CD8-positive, alpha-beta memory T cell (primary cell): ENCODE measurements around the gene CERS2. TPM values are rescaled to one million over a fixed set of nuclear protein-coding genes. Genes with fewer than 3 reads are reported as not detected.

Source experiments
- CTCF ChIA-PET: fragments of 350-600 bp; sonication (Branson Sonifier 250); formaldehyde crosslinking; loops from one replicate; lab custom pipeline; 2021; ENCODE audit warnings: antibody characterized with exemption; lab: Charles Lee
- POLR2A ChIA-PET: fragments of 350-600 bp; sonication (Branson Sonifier 250); formaldehyde crosslinking; loops from one replicate; lab custom pipeline; 2021; ENCODE audit warnings: antibody characterized with exemption; lab: Charles Lee
- DNase-seq, 5 donors: peaks; one replicate each; pipeline versions ENCODE4 v3.0.0 to v3.0.0-alpha.2; 2020 to 2022; ENCODE audit warnings: mixed read lengths in 1 of 5
- H3K27ac ChIP-seq: one replicate; pipeline ENCODE4 v1.7.0; 2013; ENCODE audit warnings: low read depth, mild to moderate bottlenecking, low read length, moderate library complexity
- H3K27me3 ChIP-seq: 2 replicates; pipeline ENCODE4 v1.7.0; 2013; ENCODE audit warnings: low read length, mild to moderate bottlenecking; ENCODE audit not compliant: insufficient read depth, poor library complexity, severe bottlenecking
- H3K36me3 ChIP-seq: 2 replicates; pipeline ENCODE4 v1.7.0; 2013; ENCODE audit warnings: mild to moderate bottlenecking, low read length, moderate library complexity; ENCODE audit not compliant: insufficient read depth
- H3K4me1 ChIP-seq: 2 replicates; pipeline ENCODE4 v1.7.0; 2013; ENCODE audit warnings: mild to moderate bottlenecking, low read length, moderate library complexity; ENCODE audit not compliant: insufficient read depth
- H3K4me3 ChIP-seq: 2 replicates; pipeline ENCODE4 v1.7.0; 2013; ENCODE audit warnings: mild to moderate bottlenecking, low read length
- H3K9me3 ChIP-seq: 2 replicates; pipeline ENCODE4 v1.7.0; 2013; ENCODE audit warnings: mild to moderate bottlenecking, low read length
- H3K27ac Mint-ChIP-seq, 8 donors: one replicate each; pipeline ENCODE4 v1.8.0; 2020 to 2021; ENCODE audit warnings: mixed read lengths in 8 of 8, mild to moderate bottlenecking in 6 of 8, inconsistent platforms in 3 of 8, moderate library complexity in 3 of 8
- H3K27me3 Mint-ChIP-seq, 2 donors: one replicate each; pipeline ENCODE4 v1.8.0; 2020 to 2021; ENCODE audit warnings: mixed read lengths in 2 of 2, mild to moderate bottlenecking in 1 of 2, moderate library complexity in 1 of 2
- H3K36me3 Mint-ChIP-seq, 3 donors: one replicate each; pipeline ENCODE4 v1.8.0; 2020 to 2021; ENCODE audit warnings: mixed read lengths in 3 of 3, inconsistent platforms in 1 of 3, mild to moderate bottlenecking in 1 of 3
- H3K4me1 Mint-ChIP-seq, 3 donors: one replicate each; pipeline ENCODE4 v1.8.0; 2020 to 2021; ENCODE audit warnings: mixed read lengths in 3 of 3, inconsistent platforms in 1 of 3, mild to moderate bottlenecking in 1 of 3
- H3K4me3 Mint-ChIP-seq, 7 donors: one replicate each; pipeline ENCODE4 v1.8.0; 2020 to 2021; ENCODE audit warnings: mixed read lengths in 7 of 7, mild to moderate bottlenecking in 6 of 7, moderate library complexity in 4 of 7, inconsistent platforms in 2 of 7
- H3K9me3 Mint-ChIP-seq, 5 donors: one replicate each; pipeline ENCODE4 v1.8.0; 2020 to 2022; ENCODE audit warnings: mixed read lengths in 5 of 5, mild to moderate bottlenecking in 3 of 5, moderate library complexity in 2 of 5, inconsistent platforms in 1 of 5
- polyA plus RNA-seq: library from polyadenylated mRNA; unstranded; fragments of 300-500 nt; fragmentation: Illumina TruSeq; gene quantifications from one replicate; pipeline ENCODE4 v1.2.3, GENCODE V29; 2021
- total RNA-seq, 2 experiments: library from RNA; stranded (reverse); gene quantifications; one replicate each; pipeline ENCODE4 v1.2.3, GENCODE V29; 2021

The CERS2 gene
- total and polyA plus RNA-seq, 3 experiments from 2014 or later = 167 to 232 (median 224) TPM

DNA sequence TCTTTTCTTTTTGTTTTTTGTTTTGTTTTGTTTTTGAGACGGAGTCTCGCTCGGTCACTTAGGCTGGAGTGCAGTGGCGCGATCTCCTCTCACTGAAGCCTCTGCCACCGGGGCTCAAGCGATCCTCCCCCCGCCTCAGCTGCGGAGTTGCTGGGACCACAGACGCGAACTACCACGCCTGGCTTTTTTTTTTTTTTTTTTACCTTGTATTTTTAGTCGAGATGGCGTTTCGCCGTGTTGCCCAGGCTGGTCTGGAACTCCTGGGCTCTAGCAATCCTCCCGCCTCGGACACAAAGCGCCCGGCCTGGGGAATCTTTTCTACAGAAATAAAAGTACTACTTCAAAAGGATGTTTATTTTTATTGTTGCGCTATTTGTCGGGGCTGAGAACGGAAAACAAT is 49.6 kb downstream of the CERS2 start:
- DNase-seq = peak in 2 of 5 donors; percentile 26 to 49
- Histone ChIP-seq H3K27ac (no peak overlapping the region), H3K9me3 (no peaks in the 10 kb centered on the region), H3K4me3 (no peak overlapping the region), H3K27me3 (no peaks in the 10 kb centered on the region), H3K4me1 (peaks cover 13% of the 10 kb centered on the region), H3K36me3 (peaks cover 14% of the 10 kb centered on the region)
- Mint-ChIP-seq H3K27me3 (no peaks in the 10 kb centered on the region), H3K36me3 (peaks cover 6 to 37% (median 8%) of the 10 kb centered on the region in 3 donors), H3K27ac (peak overlapping the region in 4 of 8 donors; percentile 48 to 99 (median 96)), H3K4me3 (peak overlapping the region; percentile 15 to 99 (median 96)), H3K9me3 (peaks cover 0 to 2% (median 0%) of the 10 kb centered on the region in 5 donors), H3K4me1 (peaks cover 28 to 44% (median 42%) of the 10 kb centered on the region in 3 donors)
- POLR2A ChIA-PET = interaction anchor here (0.6 to 0.7 kb wide), 3 partner anchors 11 to 44 kb away, joined by 3 to 9 read pairs (median 6); no protein-coding TSS in a partner anchor
- CTCF ChIA-PET = interaction anchor here (0.7 kb wide), 1 partner anchor 11 kb away, joined by 4 read pairs; no protein-coding TSS in a partner anchor

DNA sequence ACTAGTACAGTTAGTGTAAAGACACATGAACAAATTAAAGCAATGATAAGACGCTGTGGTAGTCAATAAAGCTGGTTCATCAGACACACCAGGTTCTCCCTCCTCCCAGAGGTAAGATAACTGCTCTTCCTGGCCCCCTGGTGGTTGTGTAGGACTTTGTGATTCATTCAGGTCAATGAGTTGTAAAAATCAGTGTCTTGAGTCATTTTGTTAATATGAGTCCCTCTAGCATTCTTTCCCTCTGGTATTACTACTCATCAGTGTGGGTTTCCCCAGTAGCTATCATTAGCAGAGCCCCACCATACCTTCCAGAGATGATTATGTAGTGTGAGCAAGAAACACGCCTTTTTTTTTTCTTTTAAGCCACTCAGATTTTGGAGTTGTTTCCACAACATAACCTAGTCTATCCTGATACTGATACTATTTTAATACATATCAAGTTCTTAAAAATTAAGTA is 52.1 kb downstream of the CERS2 start:
- peaks cover 0 to 14% (median 0%) of the 10 kb centered on the region in 3 donors for H3K36me3 Mint-ChIP-seq
- DNase-seq = peak; percentile 50 to 81 (median 53)
- peaks cover 20 to 32% (median 26%) of the 10 kb centered on the region in 3 donors for H3K4me1 Mint-ChIP-seq
- CTCF ChIA-PET = interaction anchor here (0.7 to 2.7 kb wide), 19 partner anchors 9 to 459 kb away, joined by 3 to 8 read pairs (median 3); partner anchors contain the start of genes CTXND2 and ENSA
- no peak overlapping the region for H3K4me3 ChIP-seq
- no peaks in the 10 kb centered on the region for H3K9me3 Mint-ChIP-seq
- H3K9me3 ChIP-seq = no peaks in the 10 kb centered on the region
- peak overlapping the region in 2 of 7 donors; percentile 11 to 38 for H3K4me3 Mint-ChIP-seq
- H3K27ac Mint-ChIP-seq = peak overlapping the region in 5 of 8 donors; percentile 3 to 57 (median 11)
- H3K4me1 ChIP-seq = peaks cover 6% of the 10 kb centered on the region
- H3K27ac ChIP-seq = no peak overlapping the region
- H3K27me3 Mint-ChIP-seq = no peaks in the 10 kb centered on the region
- H3K36me3 ChIP-seq = peaks cover 1% of the 10 kb centered on the region
- POLR2A ChIA-PET = interaction anchor here (0.6 to 1.0 kb wide), 2 partner anchors 31 to 343 kb away, joined by 3 read pairs; no protein-coding TSS in a partner anchor
- no peaks in the 10 kb centered on the region for H3K27me3 ChIP-seq

DNA sequence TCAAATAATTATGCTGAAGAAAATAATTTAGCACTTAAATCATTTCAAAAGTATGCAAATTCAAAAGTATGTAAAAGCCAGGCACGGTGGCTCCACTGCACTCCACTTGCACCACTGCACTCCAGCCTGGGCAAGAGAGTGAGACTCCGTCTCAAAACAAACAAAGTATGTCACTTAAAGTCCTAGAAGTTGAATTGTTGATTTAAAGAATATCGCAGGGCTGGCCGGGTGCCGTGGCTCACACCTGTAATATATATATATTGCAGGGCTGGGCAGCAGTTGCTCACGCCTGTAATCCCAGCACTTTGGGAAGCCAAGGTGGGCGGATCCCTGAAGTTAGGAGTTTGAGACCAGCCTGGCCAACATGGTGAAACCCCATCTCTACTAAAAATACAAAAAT is 57.2 kb downstream of the CERS2 start:
- Histone ChIP-seq H3K36me3 (no peaks in the 10 kb centered on the region), H3K27me3 (no peaks in the 10 kb centered on the region), H3K27ac (no peak overlapping the region), H3K4me3 (no peak overlapping the region), H3K4me1 (no peaks in the 10 kb centered on the region), H3K9me3 (no peaks in the 10 kb centered on the region)
- CTCF ChIA-PET = no interaction called here
- Mint-ChIP-seq H3K27me3 (no peaks in the 10 kb centered on the region), H3K27ac (no peak overlapping the region), H3K36me3 (no peaks in the 10 kb centered on the region), H3K4me1 (peaks cover 3 to 4% (median 4%) of the 10 kb centered on the region in 3 donors), H3K4me3 (no peak overlapping the region), H3K9me3 (no peaks in the 10 kb centered on the region)
- POLR2A ChIA-PET = no interaction called here
- DNase-seq = no peak

Other genes starting within 250 kb of the CERS2 start
- 10 to 100 TPM; 30.9 to 31.2 TPM for gene CTSS, start 209.1 kb downstream of the CERS2 start, total RNA-seq
- 151 TPM for gene CTSS, start 209.1 kb downstream of the CERS2 start, polyA plus RNA-seq
- gene CTSK, start 166.6 kb downstream of the CERS2 start, total RNA-seq = 1 to 10 TPM; 2.1 to 2.7 TPM
- 0.54 TPM for gene CTSK, start 166.6 kb downstream of the CERS2 start, polyA plus RNA-seq
- 10 to 100 TPM; 35.7 to 40.3 TPM for gene ARNT, start 98.2 kb downstream of the CERS2 start, total RNA-seq
- 20.3 TPM for gene ARNT, start 98.2 kb downstream of the CERS2 start, polyA plus RNA-seq
- gene CTXND2, start 87.7 kb downstream of the CERS2 start, total RNA-seq = not detected
- gene CTXND2, start 87.7 kb downstream of the CERS2 start, polyA plus RNA-seq = not detected
- 10 to 100 TPM; 45.4 to 47.5 TPM for gene SETDB1, start 48.5 kb downstream of the CERS2 start, total RNA-seq
- 15.5 TPM for gene SETDB1, start 48.5 kb downstream of the CERS2 start, polyA plus RNA-seq
- gene ANXA9, start 7.5 kb upstream of the CERS2 start, total RNA-seq = not detected
- not detected for gene ANXA9, start 7.5 kb upstream of the CERS2 start, polyA plus RNA-seq
- gene MINDY1, start 32.1 kb upstream of the CERS2 start, total RNA-seq = 1 to 10 TPM; 5.7 to 6.3 TPM
- gene MINDY1, start 32.1 kb upstream of the CERS2 start, polyA plus RNA-seq = 1.8 TPM
- gene PRUNE1, start 33.6 kb upstream of the CERS2 start, total RNA-seq = 10 to 100 TPM; 14.6 to 16.8 TPM
- 49.4 TPM for gene PRUNE1, start 33.6 kb upstream of the CERS2 start, polyA plus RNA-seq
- gene BNIPL, start 61.8 kb upstream of the CERS2 start, total RNA-seq = 1 to 10 TPM in 1 of 2 experiments, under 1 TPM in 1; 0.75 to 1.3 TPM
- 0.08 TPM for gene BNIPL, start 61.8 kb upstream of the CERS2 start, polyA plus RNA-seq
- 1 to 10 TPM; 1.6 to 2.3 TPM for gene C1orf56, start 72.9 kb upstream of the CERS2 start, total RNA-seq
- 2.7 TPM for gene C1orf56, start 72.9 kb upstream of the CERS2 start, polyA plus RNA-seq
- gene CDC42SE1, start 84.8 kb upstream of the CERS2 start, total RNA-seq = 100 to 1,000 TPM; 201 to 213 TPM
- gene CDC42SE1, start 84.8 kb upstream of the CERS2 start, polyA plus RNA-seq = 104 TPM
- 1 to 10 TPM; 3.3 to 3.9 TPM for gene MLLT11, start 85.6 kb upstream of the CERS2 start, total RNA-seq
- gene MLLT11, start 85.6 kb upstream of the CERS2 start, polyA plus RNA-seq = 4.7 TPM
- 10 to 100 TPM; 19.2 to 19.4 TPM for gene GABPB2, start 95.9 kb upstream of the CERS2 start, total RNA-seq
- 16.0 TPM for gene GABPB2, start 95.9 kb upstream of the CERS2 start, polyA plus RNA-seq
- 1 to 10 TPM; 2.9 to 3.1 TPM for gene SEMA6C, start 171.8 kb upstream of the CERS2 start, total RNA-seq
- gene SEMA6C, start 171.8 kb upstream of the CERS2 start, polyA plus RNA-seq = 1.5 TPM
- 10 to 100 TPM; 24.6 to 25.5 TPM for gene TNFAIP8L2, start 181.8 kb upstream of the CERS2 start, total RNA-seq
- 22.6 TPM for gene TNFAIP8L2, start 181.8 kb upstream of the CERS2 start, polyA plus RNA-seq
- gene LYSMD1, start 191.1 kb upstream of the CERS2 start, total RNA-seq = 1 to 10 TPM; 4.6 to 5.5 TPM
- gene LYSMD1, start 191.1 kb upstream of the CERS2 start, polyA plus RNA-seq = 0.54 TPM
- 10 to 100 TPM; 86.3 to 90.9 TPM for gene SCNM1, start 191.3 kb upstream of the CERS2 start, total RNA-seq
- gene SCNM1, start 191.3 kb upstream of the CERS2 start, polyA plus RNA-seq = 58.4 TPM
- 1 to 10 TPM; 2.4 to 3.7 TPM for gene TMOD4, start 201.1 kb upstream of the CERS2 start, total RNA-seq
- gene TMOD4, start 201.1 kb upstream of the CERS2 start, polyA plus RNA-seq = 1.0 TPM
- 10 to 100 TPM; 84.4 to 85.4 TPM for gene VPS72, start 215.4 kb upstream of the CERS2 start, total RNA-seq
- 68.3 TPM for gene VPS72, start 215.4 kb upstream of the CERS2 start, polyA plus RNA-seq
- 10 to 100 TPM; 76.7 to 77.0 TPM for gene PIP5K1A, start 223.7 kb upstream of the CERS2 start, total RNA-seq
- 13.0 TPM for gene PIP5K1A, start 223.7 kb upstream of the CERS2 start, polyA plus RNA-seq